Measurements from ENCODE around the gene CCNF.

DNA sequence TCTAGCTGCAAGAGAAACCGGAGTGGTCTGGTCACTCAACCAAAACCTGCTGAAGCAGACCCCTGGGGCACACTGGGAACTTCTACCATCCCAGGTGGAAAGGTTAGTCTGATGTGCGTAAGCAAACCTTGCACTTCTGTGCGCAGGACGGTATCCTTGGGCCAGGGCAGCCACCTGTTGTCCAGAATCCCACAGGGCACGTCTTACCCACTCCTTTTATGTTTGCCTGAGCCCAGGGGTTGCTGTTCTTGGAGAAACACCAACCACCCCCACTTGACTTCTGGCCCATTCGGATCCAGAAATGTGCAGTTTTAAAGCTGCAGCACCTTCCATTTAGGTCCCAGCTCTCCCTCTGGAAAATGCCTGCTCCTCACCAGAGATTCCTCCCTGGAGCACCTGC is 64.4 kb downstream of the CCNF start:
- TF ChIP-seq, protein P1, sequence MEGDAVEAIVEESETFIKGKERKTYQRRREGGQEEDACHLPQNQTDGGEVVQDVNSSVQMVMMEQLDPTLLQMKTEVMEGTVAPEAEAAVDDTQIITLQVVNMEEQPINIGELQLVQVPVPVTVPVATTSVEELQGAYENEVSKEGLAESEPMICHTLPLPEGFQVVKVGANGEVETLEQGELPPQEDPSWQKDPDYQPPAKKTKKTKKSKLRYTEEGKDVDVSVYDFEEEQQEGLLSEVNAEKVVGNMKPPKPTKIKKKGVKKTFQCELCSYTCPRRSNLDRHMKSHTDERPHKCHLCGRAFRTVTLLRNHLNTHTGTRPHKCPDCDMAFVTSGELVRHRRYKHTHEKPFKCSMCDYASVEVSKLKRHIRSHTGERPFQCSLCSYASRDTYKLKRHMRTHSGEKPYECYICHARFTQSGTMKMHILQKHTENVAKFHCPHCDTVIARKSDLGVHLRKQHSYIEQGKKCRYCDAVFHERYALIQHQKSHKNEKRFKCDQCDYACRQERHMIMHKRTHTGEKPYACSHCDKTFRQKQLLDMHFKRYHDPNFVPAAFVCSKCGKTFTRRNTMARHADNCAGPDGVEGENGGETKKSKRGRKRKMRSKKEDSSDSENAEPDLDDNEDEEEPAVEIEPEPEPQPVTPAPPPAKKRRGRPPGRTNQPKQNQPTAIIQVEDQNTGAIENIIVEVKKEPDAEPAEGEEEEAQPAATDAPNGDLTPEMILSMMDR (IDR thresholded peaks at IDR 0.05 in 2 of 3, conservative IDR thresholded peaks at IDR 0.05 in 1 of 3; ENCODE audit: insufficient read depth in 2 of 3, low read depth in 1 of 3, low read length in 3 of 3), result no peak
- no peak for TF ChIP-seq FOXP1 (CRISPR knock-in tag; IDR thresholded peaks at IDR 0.05)
- TF ChIP-seq, protein P2, sequence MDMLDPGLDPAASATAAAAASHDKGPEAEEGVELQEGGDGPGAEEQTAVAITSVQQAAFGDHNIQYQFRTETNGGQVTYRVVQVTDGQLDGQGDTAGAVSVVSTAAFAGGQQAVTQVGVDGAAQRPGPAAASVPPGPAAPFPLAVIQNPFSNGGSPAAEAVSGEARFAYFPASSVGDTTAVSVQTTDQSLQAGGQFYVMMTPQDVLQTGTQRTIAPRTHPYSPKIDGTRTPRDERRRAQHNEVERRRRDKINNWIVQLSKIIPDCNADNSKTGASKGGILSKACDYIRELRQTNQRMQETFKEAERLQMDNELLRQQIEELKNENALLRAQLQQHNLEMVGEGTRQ (CRISPR knock-in tag; IDR thresholded peaks at IDR 0.05), result no peak
- TF ChIP-seq SIRT6 (IDR thresholded peaks at IDR 0.05; ENCODE audit: low read depth, low read length), result no peak
- no peak for TF ChIP-seq ARID2 (IDR thresholded peaks at IDR 0.05)
- no peak for TF ChIP-seq SIN3A (IDR thresholded peaks at IDR 0.05; ENCODE audit: borderline replicate concordance in 2 of 2, control insufficient read depth in 1 of 2, low read depth in 2 of 2, low read length in 2 of 2)
- no peak for TF ChIP-seq ZNF551 (CRISPR knock-in tag; IDR thresholded peaks at IDR 0.05)
- no peak for TF ChIP-seq EZH2 (IDR thresholded peaks at IDR 0.05; ENCODE audit: borderline replicate concordance, low read depth, low read length)
- TF ChIP-seq, protein P3, sequence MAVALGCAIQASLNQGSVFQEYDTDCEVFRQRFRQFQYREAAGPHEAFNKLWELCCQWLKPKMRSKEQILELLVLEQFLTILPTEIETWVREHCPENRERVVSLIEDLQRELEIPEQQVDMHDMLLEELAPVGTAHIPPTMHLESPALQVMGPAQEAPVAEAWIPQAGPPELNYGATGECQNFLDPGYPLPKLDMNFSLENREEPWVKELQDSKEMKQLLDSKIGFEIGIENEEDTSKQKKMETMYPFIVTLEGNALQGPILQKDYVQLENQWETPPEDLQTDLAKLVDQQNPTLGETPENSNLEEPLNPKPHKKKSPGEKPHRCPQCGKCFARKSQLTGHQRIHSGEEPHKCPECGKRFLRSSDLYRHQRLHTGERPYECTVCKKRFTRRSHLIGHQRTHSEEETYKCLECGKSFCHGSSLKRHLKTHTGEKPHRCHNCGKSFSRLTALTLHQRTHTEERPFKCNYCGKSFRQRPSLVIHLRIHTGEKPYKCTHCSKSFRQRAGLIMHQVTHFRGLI (CRISPR knock-in tag; IDR thresholded peaks at IDR 0.05), result no peak

Data from K562 (cell line).